ENCODE results near the gene TMEM150C. TPM values are rescaled to one million over a fixed set of nuclear protein-coding genes. Genes with fewer than 3 reads are reported as not detected.

TMEM150C gene
- total and polyA plus RNA-seq, 2 of the 4 experiments (the other 2 are of a cell fraction): 0.10 to 0.36 TPM

GRCh38 chr4:82529322-82529721 lies 32.5 kb downstream of the TMEM150C start:
- Histone ChIP-seq H4K20me1 (ENCODE audit: insufficient read depth, low read length) (no peaks in the 10 kb centered on the region), H4K91ac (ENCODE audit: insufficient read depth, low read depth, low read length) (no peak overlapping the region), H2AK9ac (replicated peaks; ENCODE audit: low read depth, low read length, poor library complexity) (no peak overlapping the region), H3K56ac (ENCODE audit: extremely low read depth, insufficient read depth, low read length) (no peak overlapping the region), H4K8ac (ENCODE audit: low read depth in 2 of 2, low read length in 2 of 2) (no peak overlapping the region), H3K27ac (ENCODE audit: insufficient read depth, low read length) (no peak overlapping the region), H2BK15ac (ENCODE audit: low read depth, low read length) (no peak overlapping the region), H3K14ac (replicated peaks; ENCODE audit: low read depth, low read length) (no peak overlapping the region), H2BK20ac (ENCODE audit: low read depth, low read length) (no peak overlapping the region), H3K79me1 (ENCODE audit: low read depth in 1 of 2, low read length in 2 of 2) (no peaks in the 10 kb centered on the region; a peak in 1 of 4 replicates), H3K4me1 (ENCODE audit: control insufficient read depth, insufficient read depth, low read length) (no peaks in the 10 kb centered on the region), H4K5ac (ENCODE audit: low read depth, low read length) (no peak overlapping the region), H2AFZ (replicated peaks; ENCODE audit: low read length, poor library complexity) (no peak overlapping the region), H2BK120ac (ENCODE audit: low read depth, low read length) (no peak overlapping the region), H3K4ac (ENCODE audit: low read depth, low read length) (no peak overlapping the region), H3K9ac (ENCODE audit: low read depth, low read length) (no peak overlapping the region), H3K27me3 (ENCODE audit: control insufficient read depth, insufficient read depth, low read length) (peaks cover 13% of the 10 kb centered on the region), H3K4me2 (ENCODE audit: low read depth, low read length) (no peak overlapping the region), H3K18ac (ENCODE audit: low read depth, low read length) (no peak overlapping the region), H3K9me3 (ENCODE audit: control insufficient read depth, insufficient read depth, low read length) (no peaks in the 10 kb centered on the region), H2BK5ac (ENCODE audit: low read depth, low read length, poor library complexity, severe bottlenecking) (no peak overlapping the region), H3K4me3 (ENCODE audit: insufficient read depth, low read depth, low read length) (no peak overlapping the region), H3K36me3 (ENCODE audit: control insufficient read depth, insufficient read depth, low read length) (no peaks in the 10 kb centered on the region), H3K9me1 (ENCODE audit: insufficient read depth, low read length) (no peaks in the 10 kb centered on the region), H3K23ac (ENCODE audit: low read depth, low read length) (no peak overlapping the region), H2AK5ac (ENCODE audit: low read depth, low read length) (no peak overlapping the region)
- intact Hi-C loops (cut with micrococcal nuclease) (no loop called here), in situ Hi-C loops (cut with MboI; ENCODE audit: low sequenced_read_pairs) (no loop called here), dilution Hi-C loops (cut with HindIII; ENCODE audit: low sequenced_read_pairs, unreplicated experiment) (no loop called here)
- ChIA-PET CTCF (no interaction called here), POLR2A (ENCODE audit: unreplicated experiment) (no interaction called here)
- BruUV-seq (replicated peaks): no TSS peak
- ATAC-seq (ENCODE audit: low read depth) (no peak), DNase-seq (no peak)
- 79% methylated on average over 2 of the region's 3 CpGs; no CpG with 5 or more reads in 1 of the 2 experiments for WGBS, 2 experiments (ENCODE audit: extremely low coverage in 2 of 2, insufficient read length in 1 of 2)
- TF ChIP-seq CTCF (conservative IDR thresholded peaks at IDR 0.05; ENCODE audit: low read depth, low read length) (no peak), SMC3 (IDR thresholded peaks at IDR 0.05; ENCODE audit: low read depth, low read length) (no peak), RCOR1 (IDR thresholded peaks at IDR 0.05; ENCODE audit: insufficient replicate concordance, low read length) (no peak), POLR2A (IDR thresholded peaks at IDR 0.05; ENCODE audit: low read depth, low read length) (no peak), CHD1 (IDR thresholded peaks at IDR 0.05; ENCODE audit: low read depth, low read length) (no peak), CEBPB (IDR thresholded peaks at IDR 0.05; ENCODE audit: low read depth, low read length) (no peak), ELK1 (IDR thresholded peaks at IDR 0.05; ENCODE audit: borderline replicate concordance, low read depth, low read length) (no peak), NFE2L2 (IDR thresholded peaks at IDR 0.05; ENCODE audit: low read depth, low read length) (no peak), MAZ (IDR thresholded peaks at IDR 0.05; ENCODE audit: borderline replicate concordance, low read depth, low read length) (no peak), MXI1 (IDR thresholded peaks at IDR 0.05; ENCODE audit: borderline replicate concordance, low read depth, low read length) (no peak), USF2 (IDR thresholded peaks at IDR 0.05; ENCODE audit: low read depth, low read length) (no peak), RFX5 (IDR thresholded peaks at IDR 0.05; ENCODE audit: low read depth, low read length) (no peak), RAD21 (IDR thresholded peaks at IDR 0.05; ENCODE audit: low read length) (no peak), BHLHE40 (IDR thresholded peaks at IDR 0.05; ENCODE audit: low read depth, low read length) (no peak), FOS (IDR thresholded peaks at IDR 0.05; ENCODE audit: low read depth, low read length) (no peak), MAFK (IDR thresholded peaks at IDR 0.05; ENCODE audit: low read depth, low read length) (no peak)
